B cell (primary cell): Measurements from ENCODE around the gene MON1A.

ENCODE experiments used
- CTCF ChIP-seq: fragments of 200-600 bp; IDR thresholded peaks from one replicate; pipeline ENCODE4 v1.8.0; 2022; ENCODE audit warnings: antibody characterized with exemption, mild to moderate bottlenecking
- EZH2 ChIP-seq: IDR thresholded peaks from 2 replicates; pipeline ENCODE4 v1.6.1; 2012; ENCODE audit warnings: borderline replicate concordance, low read depth, mild to moderate bottlenecking, moderate library complexity, low read length; ENCODE audit not compliant: insufficient read depth, poor library complexity, severe bottlenecking

- no peak for TF ChIP-seq EZH2
- no peak for TF ChIP-seq CTCF
Measured at GRCh38 chr3:49871531-49872153, 58.0 kb downstream of the MON1A start.
